IPS-15b (cell line): ENCODE results near the gene TDRD12.
"Not testable (repeated sequence)": the region's sequence is repeated elsewhere in the genome, so short reads cannot be mapped to it uniquely, and the experiment has no call there.

Source experiments
- H3K27me3 ChIP-seq: one replicate; pipeline ENCODE4 v1.6.1; 2013; ENCODE audit warnings: low read length; ENCODE audit not compliant: control insufficient read depth, insufficient read depth
- H3K36me3 ChIP-seq: one replicate; pipeline ENCODE4 v1.6.1; 2013; ENCODE audit warnings: low read length; ENCODE audit not compliant: control insufficient read depth, insufficient read depth
- H3K4me1 ChIP-seq: one replicate; pipeline ENCODE4 v1.6.1; 2013; ENCODE audit warnings: mild to moderate bottlenecking, low read length; ENCODE audit not compliant: control insufficient read depth, insufficient read depth
- H3K4me3 ChIP-seq: one replicate; pipeline ENCODE4 v1.5.1; 2013; ENCODE audit warnings: low read depth, low read length
- H3K9ac ChIP-seq: one replicate; pipeline ENCODE4 v1.6.1; 2013; ENCODE audit warnings: low read depth, mild to moderate bottlenecking, low read length
- H3K9me3 ChIP-seq: one replicate; pipeline ENCODE4 v1.6.1; 2013; ENCODE audit warnings: mild to moderate bottlenecking, low read length; ENCODE audit not compliant: control insufficient read depth, insufficient read depth

TDRD12 gene

GRCh38 chr19:32694851-32695250 lies 24.7 kb upstream of the TDRD12 start:
- H3K4me3 ChIP-seq, H3K36me3 ChIP-seq, H3K9ac ChIP-seq, H3K9me3 ChIP-seq, H3K4me1 ChIP-seq: not testable (repeated sequence)
- peaks cover 12% of the 10 kb centered on the region for H3K27me3 ChIP-seq

- not testable (repeated sequence) for H3K9me3 ChIP-seq, H3K4me1 ChIP-seq, H3K9ac ChIP-seq, H3K36me3 ChIP-seq, H3K4me3 ChIP-seq
- peaks cover 12% of the 10 kb centered on the region for H3K27me3 ChIP-seq
Observed at GRCh38 chr19:32695506-32695905, 24.1 kb upstream of the TDRD12 start.

GRCh38 chr19:32696771-32697170 lies 22.8 kb upstream of the TDRD12 start:
- H3K4me3 ChIP-seq, H3K9me3 ChIP-seq, H3K36me3 ChIP-seq, H3K27me3 ChIP-seq, H3K4me1 ChIP-seq, H3K9ac ChIP-seq: not testable (repeated sequence)

DNA sequence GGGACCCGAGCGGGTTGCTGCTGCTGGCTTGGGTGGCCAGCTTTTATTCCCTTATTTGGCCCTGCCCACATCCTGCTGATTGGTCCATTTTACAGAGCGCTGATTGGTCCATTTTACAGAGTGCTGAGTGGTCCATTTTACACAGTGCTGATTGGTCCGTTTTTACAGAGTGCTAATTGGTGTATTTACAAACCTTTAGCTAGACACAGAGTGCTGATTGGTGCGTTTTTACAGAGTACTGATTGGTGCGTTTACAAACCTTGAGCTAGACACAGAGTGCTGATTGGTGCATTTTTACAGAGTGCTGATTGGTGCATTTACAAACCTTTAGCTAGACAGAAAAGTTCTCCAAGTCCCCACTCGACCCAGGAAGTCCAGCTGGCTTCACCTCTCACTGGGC lies 19.4 kb upstream of the TDRD12 start:
- not testable (repeated sequence) for H3K36me3 ChIP-seq, H3K4me1 ChIP-seq, H3K4me3 ChIP-seq, H3K9me3 ChIP-seq, H3K9ac ChIP-seq, H3K27me3 ChIP-seq

DNA sequence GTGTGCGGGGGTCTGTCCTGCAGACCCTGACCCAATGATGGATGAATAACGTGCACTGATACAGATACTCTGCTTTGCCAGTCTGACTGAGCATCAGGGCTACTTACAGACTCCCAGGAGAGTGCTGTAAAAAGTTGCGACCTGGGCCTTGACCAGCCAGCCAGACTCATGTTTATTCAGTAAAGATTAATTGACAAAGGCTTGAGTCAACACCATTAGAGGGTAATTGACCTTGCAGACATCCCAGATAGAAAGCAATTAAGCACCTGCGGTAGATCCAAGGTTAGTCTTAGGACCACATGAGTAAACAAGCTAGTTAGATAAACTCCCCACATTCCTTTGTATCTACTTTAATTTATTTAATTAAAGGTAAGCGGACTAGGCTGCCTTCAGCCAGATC lies 17.6 kb upstream of the TDRD12 start:
- no peak overlapping the region for H3K4me3 ChIP-seq
- H3K9me3 ChIP-seq: peaks cover 4% of the 10 kb centered on the region
- no peak overlapping the region for H3K9ac ChIP-seq

DNA sequence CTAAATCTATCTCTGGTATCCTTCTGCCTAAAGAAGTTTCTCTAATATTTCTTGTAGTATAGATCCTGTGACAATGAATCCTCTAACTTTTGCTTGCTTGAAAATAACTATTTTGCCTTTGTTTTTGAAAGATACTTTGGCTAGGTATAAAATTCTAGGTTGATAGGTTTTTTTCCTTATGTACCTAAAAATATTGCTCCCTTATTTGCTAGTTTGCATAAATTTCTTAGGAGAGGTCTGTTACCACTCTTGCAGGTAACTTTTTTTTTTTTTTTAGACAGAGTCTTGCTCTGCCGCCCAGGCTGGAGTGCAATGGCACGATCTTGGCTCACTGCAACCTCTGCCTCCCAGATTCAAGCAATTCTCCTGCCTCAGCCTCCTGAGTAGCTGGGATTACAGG lies 15.6 kb upstream of the TDRD12 start:
- not testable (repeated sequence) for H3K36me3 ChIP-seq, H3K9ac ChIP-seq, H3K27me3 ChIP-seq, H3K4me1 ChIP-seq, H3K4me3 ChIP-seq, H3K9me3 ChIP-seq

More for the DNA sequence above, 17.6 kb upstream of the TDRD12 start:
- Histone ChIP-seq H3K36me3 (no peaks in the 10 kb centered on the region), H3K27me3 (no peaks in the 10 kb centered on the region), H3K4me1 (peaks cover 4% of the 10 kb centered on the region)

DNA sequence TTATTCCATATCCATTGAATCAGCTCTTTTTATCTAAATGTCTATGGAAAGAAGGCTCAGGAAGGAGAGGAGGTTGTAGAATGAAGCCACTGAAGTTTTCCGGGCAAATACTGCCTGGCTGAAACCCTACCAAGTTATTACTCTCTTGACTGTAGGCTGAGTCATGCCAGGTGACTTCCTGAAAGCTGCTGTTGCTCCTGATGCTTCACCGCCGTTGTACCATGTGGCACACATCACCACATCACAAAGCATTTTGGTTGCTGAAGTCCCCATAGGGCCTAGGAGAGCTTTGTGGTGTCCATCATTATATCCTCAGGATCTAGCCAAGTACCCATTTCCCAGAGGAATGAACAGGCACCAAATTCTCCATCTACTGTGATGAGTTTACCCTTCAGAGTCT lies 11.1 kb upstream of the TDRD12 start:
- Histone ChIP-seq H3K9me3 (peaks cover 4% of the 10 kb centered on the region), H3K9ac (no peak overlapping the region), H3K4me3 (no peak overlapping the region), H3K27me3 (no peaks in the 10 kb centered on the region), H3K36me3 (no peaks in the 10 kb centered on the region), H3K4me1 (no peaks in the 10 kb centered on the region)

DNA sequence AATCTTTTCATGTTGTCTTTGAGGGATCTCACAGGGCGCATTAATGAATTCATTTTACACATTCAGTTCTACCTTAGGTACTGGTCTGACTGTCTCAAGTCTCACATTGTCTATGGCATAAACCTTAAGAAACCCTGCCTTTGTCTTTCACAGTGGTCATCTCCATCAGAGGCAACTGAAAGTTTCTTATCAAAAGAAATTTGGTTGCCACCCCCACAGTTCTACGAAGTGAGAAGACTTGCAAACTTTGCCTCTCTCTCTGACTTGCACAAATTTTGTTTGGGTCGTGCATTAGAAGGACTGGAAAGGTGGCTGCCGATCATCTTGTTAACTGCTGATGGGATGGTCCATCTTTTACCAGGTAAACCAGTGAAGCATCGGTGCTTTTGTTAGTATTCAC lies 10.5 kb upstream of the TDRD12 start:
- H3K36me3 ChIP-seq: no peaks in the 10 kb centered on the region
- H3K4me3 ChIP-seq: no peak overlapping the region
- no peak overlapping the region for H3K9ac ChIP-seq
- peaks cover under 1% of the 10 kb centered on the region for H3K9me3 ChIP-seq
- no peaks in the 10 kb centered on the region for H3K4me1 ChIP-seq
- H3K27me3 ChIP-seq: no peaks in the 10 kb centered on the region

GRCh38 chr19:32711747-32712146 lies 7.8 kb upstream of the TDRD12 start:
- Histone ChIP-seq H3K9me3 (no peaks in the 10 kb centered on the region), H3K4me3 (no peak overlapping the region), H3K4me1 (no peaks in the 10 kb centered on the region), H3K27me3 (no peaks in the 10 kb centered on the region), H3K36me3 (no peaks in the 10 kb centered on the region), H3K9ac (no peak overlapping the region)

GRCh38 chr19:32716203-32716602 lies 3.4 kb upstream of the TDRD12 start:
- not testable (repeated sequence) for H3K27me3 ChIP-seq, H3K4me3 ChIP-seq, H3K9me3 ChIP-seq, H3K9ac ChIP-seq, H3K36me3 ChIP-seq, H3K4me1 ChIP-seq

DNA sequence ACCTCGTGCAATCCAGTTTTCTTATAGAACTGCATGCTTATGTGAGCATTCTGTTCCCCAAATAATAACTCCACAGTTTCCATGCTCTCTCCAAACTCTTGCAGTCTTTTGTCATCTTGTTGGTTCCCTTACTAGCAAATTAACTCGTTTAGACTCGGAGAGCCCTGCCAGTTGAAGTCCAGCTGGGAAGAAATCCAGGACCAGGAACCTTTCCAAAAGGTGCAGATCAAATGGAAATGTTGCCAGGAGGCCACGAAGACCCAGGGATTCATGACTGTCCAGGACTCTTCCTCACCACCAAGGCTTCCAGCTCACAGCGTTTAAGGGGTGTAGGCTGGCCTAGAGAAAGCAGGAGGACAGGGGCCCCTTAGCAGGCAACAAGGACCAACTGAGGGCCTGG lies 2.1 kb upstream of the TDRD12 start:
- H3K9ac ChIP-seq: no peak overlapping the region
- H3K4me1 ChIP-seq: no peaks in the 10 kb centered on the region
- no peak overlapping the region for H3K4me3 ChIP-seq
- no peaks in the 10 kb centered on the region for H3K9me3 ChIP-seq
- H3K36me3 ChIP-seq: no peaks in the 10 kb centered on the region
- no peaks in the 10 kb centered on the region for H3K27me3 ChIP-seq

- Histone ChIP-seq H3K9ac (no peak overlapping the region), H3K4me1 (no peaks in the 10 kb centered on the region), H3K9me3 (no peaks in the 10 kb centered on the region), H3K36me3 (no peaks in the 10 kb centered on the region), H3K27me3 (no peaks in the 10 kb centered on the region), H3K4me3 (no peak overlapping the region)
Observed at GRCh38 chr19:32718286-32718685, 1.3 kb upstream of the TDRD12 start.
